ENCODE data around the gene AADACL2. TPM values are rescaled to one million over a fixed set of nuclear protein-coding genes. Genes with fewer than 3 reads are reported as not detected.

The AADACL2 gene
- total and polyA plus RNA-seq, 2 experiments from 2014 or later: not detected

- H3K9me3 Mint-ChIP-seq: no peaks in the 10 kb centered on the region
- TF ChIP-seq CTCF (conservative IDR thresholded peaks at IDR 0.05; ENCODE audit: low read depth in 2 of 2): no peak
- no peak for TF ChIP-seq POLR2AphosphoS5 (IDR thresholded peaks at IDR 0.05; ENCODE audit: low read depth)
- no peak for TF ChIP-seq EZH2 (IDR thresholded peaks at IDR 0.05; ENCODE audit: low read depth, unreplicated experiment)
- no peak for TF ChIP-seq ZNF462 (CRISPR knock-in tag; IDR thresholded peaks at IDR 0.05)
- no peak for TF ChIP-seq EZH2phosphoT487 (IDR thresholded peaks at IDR 0.05; ENCODE audit: unreplicated experiment)
- no peak for TF ChIP-seq CREB1 (CRISPR knock-in tag; IDR thresholded peaks at IDR 0.05; ENCODE audit: low read depth)
- no peak for TF ChIP-seq REST (IDR thresholded peaks at IDR 0.05; ENCODE audit: unreplicated experiment)
- TF ChIP-seq NANOG (IDR thresholded peaks at IDR 0.05; ENCODE audit: borderline replicate concordance): no peak
- TF ChIP-seq ZNF331 (CRISPR knock-in tag; IDR thresholded peaks at IDR 0.05; ENCODE audit: low read depth): no peak
- TF ChIP-seq ETS1 (IDR thresholded peaks at IDR 0.05): no peak
- no peak for TF ChIP-seq JUNB (IDR thresholded peaks at IDR 0.05; ENCODE audit: unreplicated experiment)
- no peak for TF ChIP-seq ZNF114 (CRISPR knock-in tag; IDR thresholded peaks at IDR 0.05)
- TF ChIP-seq STAT1 (IDR thresholded peaks at IDR 0.05; ENCODE audit: unreplicated experiment): no peak
- no peak overlapping the region for H3K27ac Mint-ChIP-seq
- Histone ChIP-seq H2AFZ (no peak overlapping the region), H3K4me1 (ENCODE audit: insufficient read depth) (peaks cover 5% of the 10 kb centered on the region), H3K27me3 (ENCODE audit: insufficient read depth) (no peaks in the 10 kb centered on the region), H3K4me2 (no peak overlapping the region), H3F3A (replicated peaks; ENCODE audit: low read depth) (no peaks in the 10 kb centered on the region), H3K36me3 (ENCODE audit: insufficient read depth) (no peaks in the 10 kb centered on the region), H3K27ac (ENCODE audit: low read depth) (no peak overlapping the region), H3K9me2 (ENCODE audit: insufficient read depth) (no peaks in the 10 kb centered on the region), H4K20me1 (replicated peaks; ENCODE audit: insufficient read depth) (no peaks in the 10 kb centered on the region), H3K4me3 (no peak overlapping the region), H3K79me2 (replicated peaks; ENCODE audit: insufficient read depth) (no peaks in the 10 kb centered on the region)
- H3K4me1 Mint-ChIP-seq: peaks cover 4% of the 10 kb centered on the region; the same call in 2 of the 3 replicates
- no peaks in the 10 kb centered on the region for H3K27me3 Mint-ChIP-seq (ENCODE audit: insufficient read depth, low read depth, poor library complexity)
- ATAC-seq (no peak), DNase-seq (ENCODE audit: low spot score) (no peak)
- H3K4me3 Mint-ChIP-seq: no peak overlapping the region
- H3K36me3 Mint-ChIP-seq (ENCODE audit: low read depth): no peaks in the 10 kb centered on the region
Measured at GRCh38 chr3:151777880-151778279, 44.2 kb downstream of the AADACL2 start.
